Glutamatergic neuron (in vitro differentiated cells): ENCODE results near the gene GDF3. TPM values are rescaled to one million over a fixed set of nuclear protein-coding genes. Genes with fewer than 3 reads are reported as not detected.
"Not testable (repeated sequence)": the region's sequence is repeated elsewhere in the genome, so short reads cannot be mapped to it uniquely, and the experiment has no call there.

ENCODE experiments used
- DNase-seq: peaks from one replicate; pipeline ENCODE4 v3.0.0; 2022
- H3K27ac Mint-ChIP-seq: one replicate; pipeline ENCODE4 v1.8.0; 2020; ENCODE audit warnings: mild to moderate bottlenecking, mixed read lengths, inconsistent platforms; ENCODE audit not compliant: unreplicated experiment
- H3K27me3 Mint-ChIP-seq: one replicate; pipeline ENCODE4 v1.8.0; 2020; ENCODE audit warnings: mild to moderate bottlenecking, moderate library complexity, mixed read lengths, inconsistent platforms; ENCODE audit not compliant: unreplicated experiment
- H3K36me3 Mint-ChIP-seq: one replicate; pipeline ENCODE4 v1.8.0; 2020; ENCODE audit warnings: mild to moderate bottlenecking, mixed read lengths, inconsistent platforms; ENCODE audit not compliant: unreplicated experiment
- H3K4me1 Mint-ChIP-seq: one replicate; pipeline ENCODE4 v1.8.0; 2020; ENCODE audit warnings: mild to moderate bottlenecking, low read depth, mixed read lengths, inconsistent platforms; ENCODE audit not compliant: unreplicated experiment
- H3K4me3 Mint-ChIP-seq: one replicate; pipeline ENCODE4 v1.8.0; 2020; ENCODE audit warnings: mild to moderate bottlenecking, mixed read lengths, inconsistent platforms; ENCODE audit not compliant: unreplicated experiment
- H3K9me3 Mint-ChIP-seq: one replicate; pipeline ENCODE4 v1.8.0; 2020; ENCODE audit warnings: mild to moderate bottlenecking, moderate library complexity, mixed read lengths, inconsistent platforms; ENCODE audit not compliant: unreplicated experiment
- long read RNA-seq: library from polyadenylated mRNA; unstranded; transcript quantifications from one replicate; pipeline ENCODE4 v2.0.0, GENCODE V29; 2020; ENCODE audit not compliant: unreplicated experiment
- total RNA-seq: library from RNA; stranded (reverse); fragmentation: NEBNext Ultra II Directional; extraction: Animal tissue kit (Norgen Biotek cat#: 25700); gene quantifications from one replicate; pipeline ENCODE4 v1.2.1, GENCODE V29; 2021; ENCODE audit not compliant: unreplicated experiment
- TF ChIP-seq, protein P1 (sequence below): fragments of 200-600 bp; sonication (generic); IDR thresholded peaks from one replicate; pipeline ENCODE4 v1.5.0; 2021; ENCODE audit not compliant: partially characterized antibody, unreplicated experiment

GDF3 gene
- 0.34 TPM for total RNA-seq
- long read RNA-seq = 0 reads

GRCh38 chr12:7695566-7696197 lies at the start of gene GDF3:
TSS of gene GDF3 (minus strand) at chr12:7695775. CDS start at chr12:7695728, 47 bp downstream.
- no peak within 1 kb of the TSS for H3K4me3 Mint-ChIP-seq
- DNase-seq = no peak

GRCh38 chr12:7732993-7733392 lies 37.4 kb upstream of the GDF3 start:
- TF ChIP-seq, protein P1, sequence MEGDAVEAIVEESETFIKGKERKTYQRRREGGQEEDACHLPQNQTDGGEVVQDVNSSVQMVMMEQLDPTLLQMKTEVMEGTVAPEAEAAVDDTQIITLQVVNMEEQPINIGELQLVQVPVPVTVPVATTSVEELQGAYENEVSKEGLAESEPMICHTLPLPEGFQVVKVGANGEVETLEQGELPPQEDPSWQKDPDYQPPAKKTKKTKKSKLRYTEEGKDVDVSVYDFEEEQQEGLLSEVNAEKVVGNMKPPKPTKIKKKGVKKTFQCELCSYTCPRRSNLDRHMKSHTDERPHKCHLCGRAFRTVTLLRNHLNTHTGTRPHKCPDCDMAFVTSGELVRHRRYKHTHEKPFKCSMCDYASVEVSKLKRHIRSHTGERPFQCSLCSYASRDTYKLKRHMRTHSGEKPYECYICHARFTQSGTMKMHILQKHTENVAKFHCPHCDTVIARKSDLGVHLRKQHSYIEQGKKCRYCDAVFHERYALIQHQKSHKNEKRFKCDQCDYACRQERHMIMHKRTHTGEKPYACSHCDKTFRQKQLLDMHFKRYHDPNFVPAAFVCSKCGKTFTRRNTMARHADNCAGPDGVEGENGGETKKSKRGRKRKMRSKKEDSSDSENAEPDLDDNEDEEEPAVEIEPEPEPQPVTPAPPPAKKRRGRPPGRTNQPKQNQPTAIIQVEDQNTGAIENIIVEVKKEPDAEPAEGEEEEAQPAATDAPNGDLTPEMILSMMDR = no peak
- DNase-seq = no peak
- Mint-ChIP-seq H3K27me3 (peaks cover 2% of the 10 kb centered on the region), H3K4me3 (no peak overlapping the region), H3K27ac (no peak overlapping the region), H3K4me1 (no peaks in the 10 kb centered on the region), H3K9me3 (peaks cover 3% of the 10 kb centered on the region), H3K36me3 (no peaks in the 10 kb centered on the region)

More at GRCh38 chr12:7695566-7696197, at the start of gene GDF3:
- TF ChIP-seq, protein P1 = no peak
- no peak within 1 kb of the TSS for H3K27ac Mint-ChIP-seq
- no peaks in the 10 kb centered on the region for H3K4me1 Mint-ChIP-seq
- peaks cover 3% of the 10 kb centered on the region for H3K9me3 Mint-ChIP-seq
- H3K27me3 Mint-ChIP-seq = peaks cover 5% of the 10 kb centered on the region
- H3K36me3 Mint-ChIP-seq = no peaks in the 10 kb centered on the region

DNA sequence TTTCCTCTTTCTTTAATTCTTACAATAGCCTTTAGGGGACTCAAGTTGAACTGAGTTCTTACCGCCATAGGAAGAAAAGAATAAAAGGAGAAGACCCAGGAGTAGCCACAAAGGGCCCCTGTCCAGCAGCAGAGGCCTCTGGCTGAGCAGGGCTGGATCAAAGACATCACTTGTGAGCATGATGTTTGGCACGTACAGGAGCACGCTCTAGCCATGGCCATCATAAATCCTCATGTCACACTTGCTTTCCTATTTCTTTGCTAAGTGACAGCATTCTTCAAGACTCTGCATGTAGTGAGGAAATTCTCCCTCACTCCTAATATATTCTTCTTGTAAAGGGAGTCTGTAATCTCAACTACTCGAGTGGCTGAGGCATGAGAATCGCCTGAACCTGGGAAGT lies 35.9 kb upstream of the GDF3 start:
- Mint-ChIP-seq H3K36me3 (no peaks in the 10 kb centered on the region), H3K27ac (no peak overlapping the region), H3K9me3 (peaks cover 3% of the 10 kb centered on the region), H3K27me3 (peaks cover 2% of the 10 kb centered on the region), H3K4me3 (no peak overlapping the region), H3K4me1 (no peaks in the 10 kb centered on the region)
- TF ChIP-seq, protein P1 = no peak
- DNase-seq = no peak

GRCh38 chr12:7730984-7731383 lies 35.4 kb upstream of the GDF3 start:
- H3K9me3 Mint-ChIP-seq, H3K27ac Mint-ChIP-seq, H3K27me3 Mint-ChIP-seq, H3K4me1 Mint-ChIP-seq, H3K4me3 Mint-ChIP-seq, DNase-seq, H3K36me3 Mint-ChIP-seq: not testable (repeated sequence)

GRCh38 chr12:7729746-7730145 lies 34.2 kb upstream of the GDF3 start:
- Mint-ChIP-seq H3K4me3 (no peak overlapping the region), H3K27ac (no peak overlapping the region), H3K4me1 (no peaks in the 10 kb centered on the region), H3K27me3 (peaks cover 2% of the 10 kb centered on the region), H3K9me3 (no peaks in the 10 kb centered on the region), H3K36me3 (no peaks in the 10 kb centered on the region)
- no peak for DNase-seq
- TF ChIP-seq, protein P1 = no peak
